BJ (cell line): ENCODE measurements around the gene MANF. TPM values are rescaled to one million over a fixed set of nuclear protein-coding genes. Genes with fewer than 3 reads are reported as not detected.
A peak's percentile ranks its signal among the peaks of the same experiment; 100 is the strongest.

ENCODE experiments used
- CTCF ChIA-PET: fragments of 350-600 bp; formaldehyde crosslinking; extraction: SDS; loops from one replicate; lab custom pipeline; 2021; ENCODE audit warnings: antibody characterized with exemption, inconsistent platforms; lab: Yijun Ruan, JAX
- POLR2A ChIA-PET: fragments of 300-600 bp; sonication (Branson Sonifier 250); formaldehyde crosslinking; extraction: SDS; loops from one replicate; lab custom pipeline; 2021; ENCODE audit warnings: antibody characterized with exemption; lab: Charles Lee
- DNase-seq: peaks from one replicate; pipeline ENCODE4 v3.0.0-alpha.2; 2011; ENCODE audit warnings: low read depth
- H3K27me3 ChIP-seq: 2 replicates; pipeline ENCODE4 v1.6.0; 2011; ENCODE audit warnings: low read length; ENCODE audit not compliant: control insufficient read depth, insufficient read depth
- H3K36me3 ChIP-seq: 2 replicates; pipeline ENCODE4 v1.5.1; 2011; ENCODE audit warnings: low read length; ENCODE audit not compliant: control insufficient read depth, insufficient read depth
- H3K4me3 ChIP-seq: 2 replicates; pipeline ENCODE4 v1.5.1; 2011; ENCODE audit warnings: low read depth, mild to moderate bottlenecking, control low read depth, low read length
- polyA plus RNA-seq: library from polyadenylated mRNA; depleted of rRNA; stranded (reverse); fragments of >200 nt; gene quantifications from 2 replicates; pipeline ENCODE4 v1.2.3, GENCODE V29; 2011
- TF ChIP-seq, protein P1 (sequence below): IDR thresholded peaks from 2 replicates; pipeline ENCODE4 v1.5.1; 2011; ENCODE audit warnings: low read depth, mild to moderate bottlenecking, control low read depth, inconsistent platforms, low read length, moderate library complexity; ENCODE audit not compliant: insufficient read depth

The MANF gene
- polyA plus RNA-seq, 1 experiment = 21.5 TPM

DNA sequence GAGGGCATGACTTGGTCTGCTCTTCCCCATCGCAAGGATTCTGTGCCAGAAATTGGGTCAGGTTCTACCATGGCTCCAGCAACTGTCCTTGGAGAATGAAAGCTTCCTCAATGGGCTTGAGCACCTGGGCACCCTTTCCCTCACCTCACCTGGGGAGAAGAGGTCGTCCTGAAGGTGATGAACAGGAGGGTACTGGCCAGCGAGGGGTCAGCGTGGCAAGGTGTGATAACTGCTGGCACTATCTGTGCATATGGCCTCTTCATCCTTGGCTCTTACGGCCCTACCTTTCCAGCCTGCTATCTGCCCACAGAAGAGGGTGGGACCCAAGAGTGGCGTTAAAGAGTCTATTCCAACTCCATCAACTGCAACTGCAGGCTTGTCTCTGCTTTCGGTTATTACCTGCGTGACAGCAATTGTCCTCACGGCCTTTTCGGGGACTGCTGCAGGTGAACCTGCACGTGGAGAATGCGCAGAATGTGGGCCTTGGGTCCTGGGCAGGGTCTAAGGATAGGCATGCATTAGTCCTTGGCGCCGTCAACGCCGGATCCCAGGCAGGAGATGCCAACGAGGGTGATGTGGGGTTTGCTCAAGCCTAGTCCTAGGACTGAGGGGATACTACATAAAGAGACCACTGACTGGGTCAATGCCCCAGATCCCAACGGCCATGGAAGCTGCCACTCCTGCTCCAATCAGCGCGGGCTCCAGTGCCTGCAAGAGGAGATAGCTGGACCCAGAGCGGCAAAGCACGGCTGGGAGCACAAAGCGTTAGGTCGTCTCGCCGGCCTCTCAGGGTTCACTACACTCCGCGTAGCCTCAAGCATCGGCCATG, 5.4 kb downstream of the MANF start:
- Histone ChIP-seq H3K4me3 (peak overlapping the region; percentile 12), H3K27me3 (no peaks in the 10 kb centered on the region), H3K36me3 (peaks cover 19% of the 10 kb centered on the region)
- no peak for DNase-seq
- TF ChIP-seq, protein P1, sequence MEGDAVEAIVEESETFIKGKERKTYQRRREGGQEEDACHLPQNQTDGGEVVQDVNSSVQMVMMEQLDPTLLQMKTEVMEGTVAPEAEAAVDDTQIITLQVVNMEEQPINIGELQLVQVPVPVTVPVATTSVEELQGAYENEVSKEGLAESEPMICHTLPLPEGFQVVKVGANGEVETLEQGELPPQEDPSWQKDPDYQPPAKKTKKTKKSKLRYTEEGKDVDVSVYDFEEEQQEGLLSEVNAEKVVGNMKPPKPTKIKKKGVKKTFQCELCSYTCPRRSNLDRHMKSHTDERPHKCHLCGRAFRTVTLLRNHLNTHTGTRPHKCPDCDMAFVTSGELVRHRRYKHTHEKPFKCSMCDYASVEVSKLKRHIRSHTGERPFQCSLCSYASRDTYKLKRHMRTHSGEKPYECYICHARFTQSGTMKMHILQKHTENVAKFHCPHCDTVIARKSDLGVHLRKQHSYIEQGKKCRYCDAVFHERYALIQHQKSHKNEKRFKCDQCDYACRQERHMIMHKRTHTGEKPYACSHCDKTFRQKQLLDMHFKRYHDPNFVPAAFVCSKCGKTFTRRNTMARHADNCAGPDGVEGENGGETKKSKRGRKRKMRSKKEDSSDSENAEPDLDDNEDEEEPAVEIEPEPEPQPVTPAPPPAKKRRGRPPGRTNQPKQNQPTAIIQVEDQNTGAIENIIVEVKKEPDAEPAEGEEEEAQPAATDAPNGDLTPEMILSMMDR = no peak; the same call in 1 of the 2 replicates
- ChIA-PET POLR2A (no interaction called here), CTCF (interaction anchor here (0.7 to 3.8 kb wide), 29 partner anchors 7 to 810 kb away, joined by 3 to 34 read pairs (median 3); partner anchors contain the start of genes CISH, MAPKAPK3, PARP3 and RRP9)

DNA sequence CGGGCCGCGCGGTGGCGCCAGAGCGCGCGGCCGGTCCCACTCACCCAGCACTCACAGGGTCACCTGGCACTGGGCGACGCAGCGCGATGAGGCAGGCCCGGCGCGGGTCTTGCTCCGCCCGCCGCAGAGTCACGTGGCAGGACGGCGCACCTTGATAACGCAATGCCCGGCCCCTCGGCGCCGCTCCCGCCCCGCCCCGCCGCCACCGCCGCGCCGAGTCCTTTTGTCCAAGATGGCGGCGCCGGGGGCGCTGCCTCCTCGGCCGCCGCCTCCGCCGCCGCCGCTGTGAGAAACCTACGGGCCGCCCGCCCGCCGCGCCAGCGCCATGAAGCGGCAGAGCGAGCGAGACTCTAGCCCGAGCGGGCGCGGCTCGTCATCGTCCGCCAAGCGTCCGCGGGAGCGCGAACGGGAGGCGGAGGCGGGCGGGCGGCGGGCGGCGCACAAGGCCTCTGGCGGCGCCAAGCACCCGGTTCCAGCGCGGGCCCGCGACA, 6.0 kb downstream of the MANF start, which contains the start of gene RBM15B:
RBM15B (plus strand) TSS at position 211 of the 491 bp plus-strand sequence; CDS start at position 326, 115 bp downstream.
- TF ChIP-seq, protein P1 = peak; percentile 90; the same call in 1 of the 2 replicates
- POLR2A ChIA-PET = no interaction called here
- peaks cover 21% of the 10 kb centered on the region for H3K36me3 ChIP-seq
- CTCF ChIA-PET = interaction anchor here (0.7 to 1.4 kb wide), 6 partner anchors 8 to 800 kb away, joined by 3 read pairs; partner anchors contain the start of genes PARP3 and RRP9
- no peaks in the 10 kb centered on the region for H3K27me3 ChIP-seq
- DNase-seq = peak; percentile 65
- peak within 1 kb of the TSS; percentile 68 for H3K4me3 ChIP-seq

DNA sequence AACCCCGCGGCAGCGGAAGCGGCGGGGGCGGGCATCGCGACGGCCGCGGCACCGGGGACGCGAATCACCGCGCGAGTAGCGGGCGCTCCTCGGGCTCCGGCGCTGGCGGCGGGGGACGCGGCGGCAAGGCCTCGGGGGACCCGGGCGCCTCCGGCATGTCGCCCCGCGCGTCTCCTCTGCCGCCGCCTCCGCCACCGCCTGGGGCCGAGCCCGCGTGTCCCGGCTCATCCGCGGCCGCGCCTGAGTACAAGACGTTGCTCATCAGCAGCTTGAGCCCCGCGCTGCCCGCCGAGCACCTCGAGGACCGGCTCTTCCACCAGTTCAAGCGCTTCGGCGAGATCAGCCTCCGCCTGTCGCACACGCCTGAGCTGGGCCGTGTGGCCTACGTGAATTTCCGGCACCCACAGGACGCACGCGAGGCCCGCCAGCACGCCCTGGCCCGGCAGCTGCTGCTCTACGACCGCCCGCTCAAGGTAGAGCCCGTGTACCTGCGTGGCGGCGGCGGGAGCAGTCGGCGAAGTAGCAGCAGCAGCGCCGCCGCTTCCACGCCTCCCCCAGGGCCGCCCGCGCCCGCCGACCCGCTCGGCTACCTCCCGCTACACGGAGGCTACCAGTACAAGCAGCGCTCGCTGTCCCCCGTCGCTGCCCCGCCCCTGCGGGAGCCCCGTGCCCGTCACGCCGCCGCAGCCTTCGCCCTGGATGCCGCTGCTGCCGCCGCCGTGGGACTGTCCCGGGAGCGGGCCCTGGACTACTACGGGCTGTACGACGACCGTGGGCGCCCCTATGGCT, 6.7 kb downstream of the MANF start:
- H3K36me3 ChIP-seq = peaks cover 23% of the 10 kb centered on the region
- POLR2A ChIA-PET = no interaction called here
- TF ChIP-seq, protein P1 = no peak
- no peak for DNase-seq
- H3K27me3 ChIP-seq = no peaks in the 10 kb centered on the region
- CTCF ChIA-PET = interaction anchor here (1.1 kb wide), 1 partner anchor 550 kb away, joined by 3 read pairs; the partner anchor contains the start of genes PARP3 and RRP9
- H3K4me3 ChIP-seq = peak overlapping the region; percentile 68

DNA sequence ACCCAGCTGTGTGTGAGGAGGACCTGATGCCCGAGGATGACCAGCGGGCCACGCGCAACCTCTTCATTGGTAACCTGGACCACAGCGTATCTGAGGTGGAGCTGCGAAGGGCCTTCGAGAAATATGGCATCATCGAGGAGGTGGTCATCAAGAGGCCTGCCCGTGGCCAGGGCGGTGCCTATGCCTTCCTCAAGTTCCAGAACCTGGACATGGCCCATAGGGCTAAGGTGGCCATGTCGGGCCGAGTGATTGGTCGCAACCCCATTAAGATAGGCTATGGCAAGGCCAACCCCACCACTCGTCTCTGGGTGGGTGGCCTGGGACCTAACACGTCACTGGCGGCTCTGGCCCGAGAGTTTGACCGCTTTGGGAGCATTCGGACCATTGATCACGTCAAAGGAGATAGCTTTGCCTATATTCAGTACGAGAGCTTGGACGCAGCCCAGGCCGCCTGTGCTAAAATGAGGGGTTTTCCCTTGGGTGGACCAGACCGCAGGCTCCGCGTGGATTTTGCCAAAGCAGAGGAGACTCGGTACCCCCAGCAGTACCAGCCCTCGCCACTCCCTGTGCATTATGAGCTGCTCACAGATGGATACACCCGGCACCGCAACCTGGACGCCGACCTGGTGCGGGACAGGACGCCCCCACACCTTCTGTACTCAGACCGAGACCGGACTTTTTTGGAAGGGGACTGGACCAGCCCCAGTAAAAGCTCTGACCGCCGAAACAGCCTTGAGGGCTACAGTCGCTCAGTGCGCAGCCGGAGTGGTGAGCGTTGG, 7.5 kb downstream of the MANF start:
- TF ChIP-seq, protein P1 = no peak
- Histone ChIP-seq H3K4me3 (peak overlapping the region; percentile 68), H3K27me3 (no peaks in the 10 kb centered on the region), H3K36me3 (peaks cover 26% of the 10 kb centered on the region)
- POLR2A ChIA-PET = no interaction called here
- no peak for DNase-seq
- CTCF ChIA-PET = no interaction called here
